Urinary bladder (tissue), 4 donors: ENCODE measurements around the gene POU2F1. TPM values are rescaled to one million over a fixed set of nuclear protein-coding genes. Genes with fewer than 3 reads are reported as not detected.
A peak's percentile ranks its signal among the peaks of the same experiment; 100 is the strongest.

Experiments
- DNase-seq: peaks from one replicate; pipeline ENCODE4 v3.0.0-alpha.2; 2015; ENCODE audit errors: extremely low spot score
- H3K27ac ChIP-seq: one replicate; pipeline ENCODE4 v1.5.1; 2013; ENCODE audit warnings: low read depth, mild to moderate bottlenecking, moderate library complexity
- H3K36me3 ChIP-seq: one replicate; pipeline ENCODE4 v1.6.1; 2013; ENCODE audit warnings: mild to moderate bottlenecking, moderate library complexity; ENCODE audit not compliant: insufficient read depth
- H3K4me1 ChIP-seq: one replicate; pipeline ENCODE4 v1.6.1; 2013; ENCODE audit warnings: mild to moderate bottlenecking, moderate library complexity; ENCODE audit not compliant: insufficient read depth
- H3K4me3 ChIP-seq: one replicate; pipeline ENCODE4 v1.5.1; 2013; ENCODE audit warnings: low read depth, low read length
- WGBS: extraction: QIAGEN DNeasy Blood & Tissue Kit; methylation state at CpG from one replicate; pipeline ENCODE4 v1.1.7; 2013; 5-methylcytosine and 5-hydroxymethylcytosine counted together
- polyA plus RNA-seq: library from polyadenylated mRNA; stranded (reverse); fragments of 200-250 nt; gene quantifications from one replicate; pipeline ENCODE4 v1.2.3, GENCODE V29; 2013
- total RNA-seq: library from RNA; depleted of rRNA; stranded (reverse); fragments of >200 nt; gene quantifications from one replicate; pipeline ENCODE4 v1.2.3, GENCODE V29; 2014
- donor health status: healthy with polysubstance abuse.
- donor health status: healthy.

The POU2F1 gene
- total and polyA plus RNA-seq, 2 donors, result 2.2 to 31.3 TPM

DNA sequence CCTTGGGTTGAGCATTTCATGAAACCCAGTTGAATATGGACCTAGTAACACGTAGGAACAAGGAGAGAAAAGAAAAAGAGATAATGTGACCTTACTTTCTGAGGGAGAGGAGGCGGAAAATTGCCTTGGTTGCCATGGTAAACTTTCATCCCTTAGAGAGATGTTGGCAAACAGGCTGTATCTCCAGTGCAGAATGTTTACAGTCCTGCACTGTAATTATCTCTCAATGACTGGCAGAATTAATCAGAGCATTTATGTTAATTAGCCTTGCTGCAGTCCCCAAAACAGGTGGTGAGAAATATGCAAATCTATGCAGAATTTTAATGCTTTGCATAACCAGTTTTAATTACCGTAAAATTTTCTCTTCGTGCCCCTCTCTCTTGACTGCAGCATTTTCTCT, 150.3 kb downstream of the POU2F1 start:
- DNase-seq, result no peak
- no peak overlapping the region for H3K4me3 ChIP-seq
- no peak overlapping the region for H3K27ac ChIP-seq
- 89% methylated on average over 4 of the region's 4 CpGs for WGBS
- H3K36me3 ChIP-seq, result no peaks in the 10 kb centered on the region
- no peaks in the 10 kb centered on the region for H3K4me1 ChIP-seq

DNA sequence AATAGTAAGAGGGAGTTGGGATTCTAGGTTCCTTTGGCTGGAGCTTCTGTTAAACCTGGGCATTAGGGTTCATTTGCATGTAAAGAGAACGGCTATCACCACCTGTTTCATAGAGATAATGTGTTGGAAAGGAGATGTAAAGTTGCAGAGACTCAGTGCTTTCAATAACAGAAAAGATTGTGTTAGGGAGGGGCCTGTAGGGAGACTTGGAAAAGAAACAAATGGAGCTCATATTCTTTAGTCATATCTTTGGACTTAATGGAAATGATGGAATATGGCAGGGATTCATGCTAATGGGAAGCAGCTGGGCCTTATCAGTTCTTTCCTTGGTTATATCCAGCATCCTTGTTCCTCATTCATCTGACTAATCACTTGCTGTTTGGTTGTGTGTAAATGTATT, 152.7 kb downstream of the POU2F1 start:
- Histone ChIP-seq H3K4me1 (no peaks in the 10 kb centered on the region), H3K4me3 (no peak overlapping the region), H3K27ac (no peak overlapping the region), H3K36me3 (no peaks in the 10 kb centered on the region)
- 47% methylated on average over 1 of the region's 1 CpG for WGBS
- peak; percentile 43 for DNase-seq

DNA sequence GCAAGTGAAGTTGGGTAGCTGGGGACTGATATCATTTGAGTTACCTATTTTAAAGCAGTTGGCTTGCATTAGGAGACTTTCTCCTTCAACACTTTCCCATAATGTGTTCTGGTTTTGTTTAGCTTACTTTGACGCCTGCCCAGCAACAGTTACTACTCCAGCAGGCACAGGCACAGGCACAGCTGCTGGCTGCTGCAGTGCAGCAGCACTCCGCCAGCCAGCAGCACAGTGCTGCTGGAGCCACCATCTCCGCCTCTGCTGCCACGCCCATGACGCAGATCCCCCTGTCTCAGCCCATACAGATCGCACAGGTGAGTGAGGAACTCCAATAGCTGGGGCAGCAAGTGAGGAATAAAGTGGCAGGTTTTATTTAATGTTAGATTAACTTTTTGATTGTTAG, 153.3 kb downstream of the POU2F1 start:
- Histone ChIP-seq H3K4me3 (no peak overlapping the region), H3K4me1 (no peaks in the 10 kb centered on the region), H3K36me3 (no peaks in the 10 kb centered on the region), H3K27ac (no peak overlapping the region)
- no peak for DNase-seq
- 79% methylated on average over 6 of the region's 6 CpGs for WGBS

DNA sequence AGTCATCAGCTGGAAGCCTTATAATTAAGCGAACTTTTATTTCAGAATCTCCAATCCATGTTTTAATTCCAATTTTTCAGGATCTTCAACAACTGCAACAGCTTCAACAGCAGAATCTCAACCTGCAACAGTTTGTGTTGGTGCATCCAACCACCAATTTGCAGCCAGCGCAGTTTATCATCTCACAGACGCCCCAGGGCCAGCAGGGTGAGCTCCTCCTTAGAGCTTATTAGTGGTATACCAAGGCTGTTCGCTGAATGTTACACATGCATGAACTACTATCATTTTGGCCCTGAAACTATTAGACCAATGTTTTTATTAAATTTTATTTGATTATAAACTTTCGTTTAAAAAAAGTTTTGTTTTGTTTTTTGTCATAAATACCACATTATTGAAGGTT, 155.3 kb downstream of the POU2F1 start:
- H3K4me1 ChIP-seq, result no peaks in the 10 kb centered on the region
- H3K4me3 ChIP-seq, result no peak overlapping the region
- no peak overlapping the region for H3K27ac ChIP-seq
- no peak for DNase-seq
- 85% methylated on average over 5 of the region's 5 CpGs for WGBS
- H3K36me3 ChIP-seq, result no peaks in the 10 kb centered on the region

DNA sequence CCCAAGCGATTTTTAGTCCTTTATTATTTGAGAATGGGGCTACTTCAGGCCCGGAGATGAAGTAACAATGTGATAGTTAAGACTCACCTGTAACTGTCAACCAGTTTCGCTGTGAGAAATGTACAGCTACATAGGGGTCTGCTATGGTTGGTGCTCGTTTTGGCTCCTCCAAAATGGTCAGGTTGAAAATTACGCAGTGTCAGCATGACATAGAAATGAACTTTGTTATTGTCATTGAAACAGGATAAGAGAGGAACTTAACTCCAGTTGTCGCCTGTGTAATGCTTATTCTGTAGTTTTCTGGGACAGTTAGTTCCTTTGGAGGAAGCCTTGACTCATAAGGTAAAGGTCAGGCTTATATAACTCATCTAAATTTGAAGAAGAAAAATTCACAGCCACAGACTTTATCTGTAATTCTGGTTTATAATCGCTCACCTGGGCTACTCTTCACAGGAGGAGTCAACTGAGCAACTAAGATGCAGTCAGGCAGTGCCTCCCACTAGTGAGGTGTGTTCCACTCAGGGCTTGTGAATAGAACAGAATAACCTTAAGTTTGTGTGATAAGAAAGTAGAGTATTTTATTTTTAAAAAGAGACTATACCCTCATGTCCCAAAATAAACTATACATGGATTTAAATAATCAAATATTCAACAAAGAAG, 166.7 kb downstream of the POU2F1 start:
- Histone ChIP-seq H3K4me1 (no peaks in the 10 kb centered on the region), H3K36me3 (peaks cover 3% of the 10 kb centered on the region), H3K4me3 (no peak overlapping the region), H3K27ac (no peak overlapping the region)
- DNase-seq, result no peak
- 95% methylated on average over 7 of the region's 7 CpGs for WGBS

DNA sequence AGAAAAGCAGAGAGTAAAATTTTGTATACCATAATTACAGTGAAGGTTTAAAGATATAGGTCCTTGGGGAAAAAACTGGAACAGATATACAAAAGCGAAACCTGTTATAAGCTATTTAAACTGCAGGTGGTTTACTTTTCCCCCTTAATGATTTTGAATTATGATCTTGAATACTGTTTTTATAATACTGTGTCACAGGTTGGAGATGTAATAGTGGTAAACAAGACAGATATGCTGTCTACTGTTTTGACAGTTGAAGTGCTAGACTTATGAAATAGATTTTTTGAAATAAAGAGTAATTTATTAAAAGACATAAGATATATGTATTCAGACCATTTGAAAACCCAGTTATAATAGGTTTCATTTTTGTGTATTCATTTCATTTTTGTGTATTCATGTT, 168.3 kb downstream of the POU2F1 start:
- 96% methylated on average over 1 of the region's 1 CpG for WGBS
- H3K27ac ChIP-seq, result no peak overlapping the region
- no peak for DNase-seq

DNA sequence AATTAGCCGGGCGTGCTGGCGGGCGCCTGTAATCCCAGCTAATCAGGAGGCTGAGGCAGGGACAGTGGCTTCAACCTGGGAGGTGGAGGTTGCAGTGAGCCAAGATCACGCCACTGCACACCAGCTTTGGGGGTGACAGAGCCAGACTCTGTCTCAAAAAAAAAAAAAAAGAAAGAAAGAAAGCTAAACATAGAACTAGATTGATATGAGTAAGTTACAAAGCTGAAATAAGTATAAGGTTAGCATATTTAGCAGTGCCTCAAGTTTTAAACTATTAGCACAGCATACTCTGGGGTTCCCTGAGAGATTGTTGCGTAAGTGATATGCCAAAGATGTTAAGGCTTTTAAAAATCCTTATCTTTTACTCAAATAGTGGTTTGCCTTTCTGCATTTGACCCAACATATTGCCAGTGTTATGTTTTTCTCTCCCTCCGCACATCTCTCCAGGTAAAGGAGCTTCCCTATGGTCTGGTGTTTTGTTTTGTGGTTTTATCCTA, 171.6 kb downstream of the POU2F1 start:
- H3K4me1 ChIP-seq, result no peaks in the 10 kb centered on the region
- H3K27ac ChIP-seq, result no peak overlapping the region
- peaks cover 3% of the 10 kb centered on the region for H3K36me3 ChIP-seq
- WGBS, result 97% methylated on average over 7 of the region's 7 CpGs
- no peak overlapping the region for H3K4me3 ChIP-seq
- DNase-seq, result no peak

More for the DNA sequence above, 168.3 kb downstream of the POU2F1 start:
- Histone ChIP-seq H3K4me1 (no peaks in the 10 kb centered on the region), H3K4me3 (no peak overlapping the region), H3K36me3 (peaks cover 3% of the 10 kb centered on the region)

DNA sequence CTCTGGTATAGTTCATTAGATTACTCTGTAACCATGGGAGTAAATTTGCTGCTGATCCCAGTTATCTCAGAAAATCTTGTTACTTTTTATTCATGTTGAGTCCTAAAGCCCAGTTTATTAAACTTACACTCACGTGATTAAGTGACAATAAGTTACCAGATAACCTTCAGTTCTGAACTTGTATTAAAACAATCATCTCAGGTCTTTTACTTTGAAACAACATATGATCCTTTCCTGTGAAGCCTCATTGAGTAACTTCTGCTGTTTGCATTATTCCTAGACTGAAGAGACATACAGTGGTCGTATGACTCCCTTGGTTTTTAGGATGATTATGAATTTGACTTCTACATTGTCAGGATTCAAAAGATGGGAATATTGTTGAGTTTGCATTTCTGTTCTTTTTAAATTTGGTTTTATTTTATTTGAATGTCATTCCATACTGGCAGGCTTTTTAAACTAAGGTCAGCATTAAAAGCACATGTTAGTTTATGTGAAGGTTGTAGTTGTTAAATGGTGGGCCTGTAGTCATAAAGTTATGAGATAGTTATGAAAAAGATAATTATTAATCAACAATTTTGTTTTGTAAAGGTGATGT, 179.8 kb downstream of the POU2F1 start:
- peaks cover 3% of the 10 kb centered on the region for H3K36me3 ChIP-seq
- WGBS, result 81% methylated on average over 2 of the region's 2 CpGs
- H3K4me1 ChIP-seq, result no peaks in the 10 kb centered on the region
- H3K4me3 ChIP-seq, result no peak overlapping the region
- no peak for DNase-seq
- H3K27ac ChIP-seq, result no peak overlapping the region

DNA sequence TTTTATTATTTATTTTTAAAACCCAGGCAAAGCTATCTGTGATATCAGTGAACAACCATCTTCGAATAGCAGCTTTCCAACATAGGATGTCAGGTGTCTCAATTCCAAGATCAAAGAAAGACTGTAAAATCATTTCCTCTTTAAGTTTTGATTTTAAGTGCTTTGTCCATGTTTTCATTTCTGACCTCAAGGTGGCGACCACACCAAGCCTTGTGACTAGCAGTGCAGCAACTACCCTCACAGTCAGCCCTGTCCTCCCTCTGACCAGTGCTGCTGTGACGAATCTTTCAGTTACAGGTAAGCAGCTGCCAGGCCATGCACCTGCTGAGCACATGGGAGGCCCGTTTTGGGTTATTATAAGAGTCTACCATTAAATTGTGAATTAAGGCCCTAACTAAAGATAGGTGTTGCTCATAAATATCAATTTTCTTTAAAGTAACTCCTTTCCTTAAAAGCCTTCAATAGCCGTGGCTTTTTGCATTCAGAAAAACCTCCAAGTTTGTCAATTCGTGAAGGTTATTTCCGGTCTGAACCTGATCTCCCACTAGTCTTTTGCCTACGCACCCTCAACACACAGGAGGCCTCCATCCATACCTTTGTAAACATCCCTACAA, 180.7 kb downstream of the POU2F1 start:
- Histone ChIP-seq H3K36me3 (peaks cover 3% of the 10 kb centered on the region), H3K27ac (no peak overlapping the region), H3K4me1 (no peaks in the 10 kb centered on the region), H3K4me3 (no peak overlapping the region)
- no peak for DNase-seq
- 61% methylated on average over 8 of the region's 8 CpGs for WGBS

DNA sequence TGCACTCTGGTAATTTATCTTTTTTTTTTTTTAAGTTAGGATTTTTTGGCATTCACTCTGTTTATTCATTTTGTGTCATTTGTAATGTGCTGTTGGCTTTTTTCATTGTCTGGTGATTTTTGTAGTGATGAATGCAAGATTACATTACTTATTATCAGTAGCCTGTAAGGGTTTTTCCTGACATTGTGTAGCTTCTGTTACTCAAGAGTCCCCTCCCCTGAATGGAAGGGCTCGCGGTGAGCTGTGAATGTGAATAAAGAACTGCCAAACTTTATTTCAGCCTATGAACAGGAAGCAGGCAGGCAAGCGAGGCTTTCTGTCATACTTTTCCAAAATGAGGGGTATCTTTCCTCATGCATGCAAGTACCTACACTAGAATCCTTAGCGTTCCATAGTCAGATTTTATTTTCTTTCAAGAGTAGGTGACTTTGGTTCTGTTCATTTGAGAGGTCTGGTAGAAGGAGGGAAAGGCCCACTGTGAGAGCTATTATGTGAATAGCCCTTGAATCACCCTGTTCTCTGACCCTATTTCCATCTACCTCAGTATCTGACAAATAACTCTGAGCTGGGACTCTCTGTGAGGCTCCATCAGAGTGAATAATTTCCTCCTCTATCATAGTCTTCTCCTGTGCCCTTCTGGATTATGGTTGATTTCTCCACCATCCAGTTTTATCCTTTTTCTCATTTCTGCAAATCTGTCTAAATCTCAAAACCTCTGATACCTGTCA, 183.6 kb downstream of the POU2F1 start:
- Histone ChIP-seq H3K4me3 (no peak overlapping the region), H3K27ac (no peak overlapping the region), H3K36me3 (no peaks in the 10 kb centered on the region), H3K4me1 (no peaks in the 10 kb centered on the region)
- no peak for DNase-seq
- 80% methylated on average over 4 of the region's 4 CpGs for WGBS

DNA sequence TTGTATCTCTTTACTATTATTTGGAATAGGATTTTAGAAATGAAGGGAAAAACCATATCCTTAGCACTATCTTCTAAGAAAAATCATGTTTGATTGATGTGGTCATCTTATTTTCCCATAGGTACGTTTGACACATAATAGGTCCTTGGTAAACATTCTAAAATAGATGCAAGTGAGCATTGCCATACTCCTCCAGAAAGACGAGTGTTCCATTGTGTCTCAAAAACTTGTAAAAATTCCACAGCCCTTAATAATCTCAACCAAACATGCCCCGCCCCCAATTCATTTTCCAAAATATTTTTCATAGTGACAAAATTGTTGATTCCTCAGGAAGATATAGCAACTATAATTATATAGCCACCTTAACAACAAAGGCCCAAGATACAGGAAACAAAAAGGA, 184.2 kb downstream of the POU2F1 start:
- H3K27ac ChIP-seq, result no peak overlapping the region
- H3K36me3 ChIP-seq, result no peaks in the 10 kb centered on the region
- DNase-seq, result no peak
- H3K4me1 ChIP-seq, result no peaks in the 10 kb centered on the region
- 69% methylated on average over 3 of the region's 3 CpGs for WGBS
- H3K4me3 ChIP-seq, result no peak overlapping the region

DNA sequence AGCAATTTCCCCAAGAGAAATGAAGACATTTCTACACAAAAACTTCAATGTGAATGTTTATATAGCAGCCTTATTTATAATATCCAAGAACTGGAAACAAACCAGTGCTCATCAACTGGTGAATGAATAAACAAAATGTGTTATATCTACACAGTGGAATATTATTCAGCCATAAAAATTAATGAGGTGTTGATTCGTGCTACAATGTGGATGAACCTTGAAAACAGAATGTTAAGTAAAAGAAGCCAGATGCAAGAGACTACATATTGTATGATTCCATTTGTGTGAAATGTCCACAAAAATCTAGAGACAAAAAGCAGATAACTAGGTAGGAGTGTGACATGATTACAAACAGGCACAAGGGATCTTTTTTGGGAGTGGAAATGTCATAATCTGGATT, 187.7 kb downstream of the POU2F1 start:
- H3K36me3 ChIP-seq, result peaks cover 2% of the 10 kb centered on the region
- WGBS, result 49% methylated on average over 1 of the region's 1 CpG
- DNase-seq, result no peak
- no peak overlapping the region for H3K4me3 ChIP-seq
- H3K27ac ChIP-seq, result no peak overlapping the region
- H3K4me1 ChIP-seq, result no peaks in the 10 kb centered on the region

DNA sequence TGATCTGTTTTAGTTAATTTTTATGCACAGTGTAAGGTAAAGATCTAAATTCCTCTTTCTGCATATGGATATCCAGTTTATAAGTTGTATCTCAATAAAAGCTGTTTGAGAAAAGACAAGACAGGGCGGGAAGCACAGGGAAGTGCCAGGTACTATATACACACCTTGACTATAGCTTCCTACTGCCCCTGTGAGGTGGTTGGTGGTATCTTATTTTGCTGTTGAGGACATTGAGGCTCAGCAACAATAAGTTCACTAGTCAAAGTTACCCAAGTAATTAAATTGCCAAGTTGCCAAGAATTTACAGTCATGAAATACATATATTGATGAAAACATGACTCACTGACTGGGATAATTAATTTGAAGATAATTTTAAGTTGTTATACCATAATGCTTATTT, 188.5 kb downstream of the POU2F1 start:
- WGBS, result 89% methylated on average over 1 of the region's 1 CpG
- H3K27ac ChIP-seq, result no peak overlapping the region
- no peak overlapping the region for H3K4me3 ChIP-seq
- no peak for DNase-seq
- peaks cover 2% of the 10 kb centered on the region for H3K36me3 ChIP-seq
- no peaks in the 10 kb centered on the region for H3K4me1 ChIP-seq

DNA sequence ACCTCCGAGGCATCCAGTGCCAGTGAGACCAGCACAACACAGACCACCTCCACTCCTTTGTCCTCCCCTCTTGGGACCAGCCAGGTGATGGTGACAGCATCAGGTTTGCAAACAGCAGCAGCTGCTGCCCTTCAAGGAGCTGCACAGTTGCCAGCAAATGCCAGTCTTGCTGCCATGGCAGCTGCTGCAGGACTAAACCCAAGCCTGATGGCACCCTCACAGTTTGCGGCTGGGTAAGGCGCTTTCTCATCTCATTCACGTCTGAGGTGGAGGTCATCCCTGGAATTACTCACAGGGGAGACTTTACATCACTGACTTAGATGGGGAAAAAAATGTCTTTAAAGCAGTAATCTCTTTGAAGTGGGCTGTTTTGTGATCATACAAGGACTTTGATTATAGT, 191.4 kb downstream of the POU2F1 start:
- 98% methylated on average over 4 of the region's 4 CpGs for WGBS
- DNase-seq, result no peak
- no peaks in the 10 kb centered on the region for H3K4me1 ChIP-seq
- no peak overlapping the region for H3K27ac ChIP-seq
- H3K4me3 ChIP-seq, result no peak overlapping the region
- peaks cover 9% of the 10 kb centered on the region for H3K36me3 ChIP-seq
